HG03025 (cell line): ENCODE data around the gene SLC39A11.

Source experiments
- ATAC-seq: cut with Tn5 transposase; IDR thresholded peaks from one replicate; pipeline ENCODE4 v1.9.1; 2021; ENCODE audit warnings: mild to moderate bottlenecking, moderate library complexity; ENCODE audit not compliant: unreplicated experiment, low FRiP score

SLC39A11 gene

DNA sequence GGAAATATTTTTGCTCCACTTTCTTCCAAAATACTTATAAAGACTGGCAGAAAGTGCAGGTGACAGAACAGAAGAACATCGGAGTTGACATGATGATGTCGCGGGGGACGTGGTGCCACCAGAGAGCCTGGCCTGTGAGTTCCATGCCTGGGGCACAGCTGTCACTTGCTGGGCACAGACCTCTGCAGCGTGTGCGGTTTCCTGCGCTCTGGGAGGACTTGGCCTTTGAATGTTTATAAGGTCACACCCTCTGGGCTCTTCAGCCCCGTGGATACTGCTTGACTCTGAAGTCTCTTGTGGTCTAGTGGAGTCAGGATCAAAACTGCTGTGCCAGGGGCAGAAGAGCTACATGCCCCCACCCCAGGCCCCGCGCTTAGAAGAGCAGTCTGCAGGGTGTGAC is 357.9 kb downstream of the SLC39A11 start:
- no peak for ATAC-seq

DNA sequence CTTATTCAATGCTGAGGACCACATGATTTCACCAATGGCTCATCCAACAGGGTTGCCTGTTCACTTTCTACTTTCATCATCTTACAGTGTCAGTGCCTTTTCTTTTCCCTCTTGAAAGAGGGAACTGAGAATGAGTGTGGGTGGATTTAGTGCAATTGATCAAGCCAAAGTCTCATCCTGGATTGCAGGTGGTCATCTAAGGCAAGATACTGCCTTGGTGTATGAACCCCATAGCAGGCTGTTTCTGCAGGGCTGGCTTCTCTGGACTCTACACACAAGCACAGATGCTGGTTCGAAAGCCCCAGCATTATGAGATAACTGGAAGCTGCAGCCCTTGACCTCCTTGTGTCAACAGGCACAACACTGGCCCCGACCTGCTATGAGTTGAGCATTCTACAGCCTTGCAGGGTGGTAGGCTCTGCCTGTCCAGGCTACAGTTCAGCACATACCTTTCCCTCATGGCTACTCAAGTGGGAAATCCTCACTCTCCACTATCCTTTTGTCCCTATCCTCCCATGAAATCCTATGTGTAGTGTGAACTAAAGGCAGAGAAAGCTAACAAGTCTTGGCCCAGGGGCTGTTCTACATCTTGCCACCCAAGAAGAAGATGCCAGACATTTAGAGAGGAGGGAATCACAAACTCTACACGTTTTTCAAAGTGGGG is 358.7 kb downstream of the SLC39A11 start:
- no peak for ATAC-seq

DNA sequence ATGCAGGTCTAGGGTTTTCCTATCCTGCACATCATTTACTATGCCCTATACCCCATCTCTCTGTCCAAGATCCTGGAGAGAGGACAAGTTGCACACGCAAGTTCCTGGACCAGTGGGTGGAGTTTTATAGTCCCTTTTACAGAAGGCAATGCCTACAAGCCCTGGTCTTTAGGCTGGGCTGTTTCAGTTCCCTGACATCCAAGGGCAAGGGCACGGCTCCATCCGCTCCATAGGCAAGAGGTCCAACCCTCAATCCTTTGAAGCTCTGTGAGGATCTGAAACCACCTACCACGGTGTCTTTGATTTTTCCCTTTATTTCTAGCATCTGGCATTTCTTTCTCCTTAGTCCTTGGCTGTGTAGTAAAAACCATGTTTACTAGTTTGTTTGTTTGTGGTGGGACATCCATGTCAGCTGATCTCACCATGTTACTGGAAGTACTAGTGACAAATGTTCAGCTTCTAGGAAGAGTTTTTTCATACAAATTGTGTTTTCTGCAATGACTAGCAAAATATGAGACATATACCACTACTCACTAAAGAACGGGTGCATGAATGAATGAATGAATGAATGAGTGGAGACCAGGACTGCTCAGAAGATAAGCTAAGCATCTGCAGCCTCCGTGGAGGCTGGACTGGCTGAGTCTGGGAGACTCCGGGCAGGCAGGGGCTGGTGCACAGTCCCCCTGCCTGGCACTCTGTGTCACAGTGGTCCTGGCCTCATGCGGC is 359.4 kb downstream of the SLC39A11 start:
- ATAC-seq: no peak

DNA sequence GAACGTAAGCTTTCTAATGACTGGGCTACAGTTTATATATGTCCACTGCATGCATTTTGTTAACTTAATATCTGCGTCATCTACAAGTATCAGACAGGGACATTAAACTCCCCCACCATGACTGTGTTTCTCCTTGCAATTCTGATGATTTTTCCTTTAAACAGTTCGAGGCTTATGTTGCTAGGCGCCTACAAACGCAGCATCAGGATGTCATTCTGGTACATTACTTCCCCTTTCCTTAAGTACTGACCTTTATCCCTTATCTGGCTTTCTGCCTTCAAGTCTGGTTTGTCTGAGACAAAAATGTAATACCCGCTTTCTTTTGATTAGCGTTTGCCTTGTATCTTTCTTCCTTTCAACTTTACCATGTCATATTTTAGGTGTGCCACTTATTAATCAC is 362.4 kb downstream of the SLC39A11 start:
- ATAC-seq: no peak

DNA sequence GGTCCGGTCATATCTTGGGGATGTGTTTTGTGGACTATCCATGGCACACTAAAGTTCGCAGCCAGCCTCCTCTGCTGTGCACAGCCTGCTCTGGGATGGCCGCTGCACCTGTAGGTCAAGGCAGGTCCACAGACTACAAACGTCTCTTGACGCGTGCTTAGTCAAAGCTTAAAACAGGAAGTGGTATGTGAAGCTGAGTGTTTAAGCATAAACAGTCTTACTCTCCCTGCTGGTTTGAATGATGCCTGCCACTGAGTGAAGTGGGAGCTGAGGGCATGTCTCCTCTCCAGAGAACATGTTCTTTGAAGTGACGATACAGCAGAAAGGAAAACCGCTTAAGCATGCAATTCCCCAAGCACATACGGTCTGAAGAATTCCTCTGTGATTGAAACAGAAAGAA is 365.6 kb downstream of the SLC39A11 start:
- ATAC-seq: peak; percentile 86

DNA sequence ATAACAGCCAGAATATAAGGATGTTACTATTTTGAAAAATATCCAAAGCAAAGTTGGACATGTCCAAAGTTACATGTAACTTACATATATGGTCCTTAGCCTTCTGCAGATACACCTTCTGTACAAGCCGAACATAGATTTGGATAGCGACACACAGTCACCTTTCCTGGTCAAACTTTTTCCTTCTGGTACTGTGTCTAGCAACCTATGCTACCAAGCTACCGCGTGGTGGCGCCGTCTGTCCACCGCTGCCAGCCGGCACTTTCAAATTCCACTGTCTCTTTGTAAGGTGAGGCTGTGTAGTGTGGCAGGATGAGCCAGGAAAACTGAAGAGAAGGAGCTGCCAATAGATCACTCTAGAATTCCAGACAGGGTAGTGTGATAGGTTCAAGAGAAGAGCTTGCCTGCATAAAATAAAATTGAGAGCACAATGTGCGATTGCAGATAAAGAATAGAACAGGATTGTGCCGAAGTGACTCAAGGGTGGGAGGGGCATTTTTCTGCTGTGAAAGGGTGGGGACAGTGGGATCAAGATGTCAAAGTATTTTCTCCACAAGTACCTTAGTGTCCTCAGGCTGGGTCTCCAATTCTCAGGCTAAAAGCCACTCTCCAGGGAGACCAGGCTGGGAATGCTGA is 366.9 kb downstream of the SLC39A11 start:
- ATAC-seq: no peak

DNA sequence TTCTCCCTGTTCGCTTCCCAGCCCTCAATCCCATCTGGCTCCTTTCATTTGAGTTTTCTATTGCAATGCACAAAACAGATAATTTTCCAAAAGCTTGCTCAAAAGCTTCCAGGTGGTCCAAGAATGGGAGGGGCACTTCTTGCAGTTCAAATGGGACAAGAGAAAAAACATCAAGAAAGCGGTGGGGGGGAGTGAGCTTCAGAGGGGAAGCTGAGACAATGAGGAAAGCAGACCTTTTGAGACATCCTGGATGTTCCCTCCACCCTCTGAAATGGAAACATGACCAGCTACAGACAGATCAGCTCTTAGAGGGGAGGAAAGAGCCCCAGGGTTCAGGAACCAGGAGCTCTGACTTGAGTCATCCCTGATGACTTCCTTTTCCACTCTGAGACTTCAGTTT is 368.2 kb downstream of the SLC39A11 start:
- no peak for ATAC-seq

DNA sequence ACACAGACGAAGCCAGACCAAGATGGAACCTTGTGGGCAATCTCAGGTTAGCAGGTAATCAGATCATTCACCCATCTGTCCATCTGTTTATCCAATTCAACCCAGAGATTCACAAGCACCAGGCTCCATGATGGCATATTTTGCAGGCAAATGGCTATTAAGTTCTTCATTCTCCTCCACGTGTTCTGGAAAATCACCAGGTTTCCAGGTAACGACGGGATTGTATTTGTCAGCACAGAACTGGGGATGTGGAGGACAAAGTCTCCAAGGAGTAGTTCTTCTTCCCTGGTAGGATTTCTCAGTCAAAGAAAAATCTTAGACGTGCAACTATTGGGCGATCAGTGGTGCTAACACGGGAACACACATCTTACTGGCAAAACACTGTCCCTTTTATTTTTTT is 368.8 kb downstream of the SLC39A11 start:
- ATAC-seq: no peak

DNA sequence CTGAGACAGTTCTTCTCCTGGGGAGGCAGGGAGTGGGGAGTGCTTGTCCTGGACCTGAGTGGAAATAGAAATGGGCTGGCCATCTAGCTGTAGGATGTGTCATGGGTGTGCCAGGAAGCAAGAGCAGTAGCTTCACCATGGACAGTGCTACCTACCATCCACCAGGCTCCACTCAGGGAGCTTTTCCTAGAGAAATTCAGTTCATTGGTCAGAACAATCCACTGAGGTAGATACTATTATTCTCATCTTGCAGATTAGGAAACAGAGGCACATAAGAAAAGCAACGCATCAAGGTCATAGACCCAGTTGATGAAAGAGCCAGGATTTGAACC is 372.0 kb downstream of the SLC39A11 start:
- ATAC-seq: no peak

DNA sequence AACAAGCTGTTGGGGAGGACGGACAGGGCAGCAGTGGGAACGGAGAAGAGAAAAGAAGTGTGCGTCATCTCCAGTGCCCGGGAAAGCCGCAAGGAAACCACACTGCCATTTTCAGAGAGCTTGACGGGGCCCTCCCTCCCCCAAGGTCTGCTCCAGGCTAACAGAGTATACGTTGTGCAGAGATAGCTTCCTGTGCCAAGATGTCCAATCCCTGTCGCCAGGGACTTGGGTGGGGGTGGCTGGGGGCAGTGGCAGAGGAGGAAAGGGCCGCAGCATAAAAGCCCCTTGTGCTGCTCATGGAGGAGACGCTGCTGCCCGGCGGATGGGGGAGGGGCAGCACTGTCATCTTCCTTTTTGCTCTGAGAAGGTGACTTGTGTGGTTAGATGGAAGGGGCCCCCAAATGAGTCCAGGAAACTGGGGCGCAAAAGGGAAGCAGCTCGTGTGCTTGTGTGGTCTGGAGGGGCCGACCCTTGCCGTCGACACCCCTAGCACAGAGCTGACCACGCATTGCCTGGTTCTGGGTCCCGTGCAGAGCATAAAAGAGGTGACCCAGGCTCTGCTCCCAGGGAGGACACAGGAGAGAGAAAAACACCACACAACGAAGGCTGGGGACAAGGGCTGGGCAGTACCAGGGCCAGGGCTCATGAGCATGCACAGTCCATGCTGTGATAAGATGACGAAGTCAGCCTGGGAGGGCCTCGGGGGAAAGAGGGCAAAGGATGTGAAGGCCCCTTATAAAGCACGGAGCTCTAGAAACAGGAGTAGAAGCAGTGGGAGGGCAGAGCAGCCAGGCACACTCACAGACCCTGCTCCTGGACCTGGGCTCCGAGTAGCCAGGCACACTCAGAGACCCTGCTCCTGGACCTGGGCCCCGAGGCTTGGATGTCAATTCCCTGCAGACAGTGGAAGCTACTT is 372.7 kb downstream of the SLC39A11 start:
- no peak for ATAC-seq

DNA sequence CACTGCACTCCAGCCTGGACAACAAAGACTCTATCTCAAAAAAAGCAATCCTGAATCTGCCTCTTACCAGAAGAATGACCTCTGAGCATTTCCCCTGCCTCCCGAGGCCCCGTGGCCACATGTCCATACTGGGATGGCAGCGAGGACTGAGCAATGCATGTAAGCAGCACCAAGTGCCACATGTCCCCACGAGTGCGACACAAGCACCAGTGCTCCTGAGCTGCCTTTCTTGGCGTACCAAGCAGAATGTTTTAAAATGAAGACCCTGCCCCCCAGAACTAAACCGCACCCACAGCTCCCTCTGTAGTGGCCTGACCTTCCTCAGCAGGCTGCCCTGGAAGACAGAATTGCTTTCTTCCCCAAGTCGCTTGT is 373.3 kb downstream of the SLC39A11 start:
- ATAC-seq: no peak

DNA sequence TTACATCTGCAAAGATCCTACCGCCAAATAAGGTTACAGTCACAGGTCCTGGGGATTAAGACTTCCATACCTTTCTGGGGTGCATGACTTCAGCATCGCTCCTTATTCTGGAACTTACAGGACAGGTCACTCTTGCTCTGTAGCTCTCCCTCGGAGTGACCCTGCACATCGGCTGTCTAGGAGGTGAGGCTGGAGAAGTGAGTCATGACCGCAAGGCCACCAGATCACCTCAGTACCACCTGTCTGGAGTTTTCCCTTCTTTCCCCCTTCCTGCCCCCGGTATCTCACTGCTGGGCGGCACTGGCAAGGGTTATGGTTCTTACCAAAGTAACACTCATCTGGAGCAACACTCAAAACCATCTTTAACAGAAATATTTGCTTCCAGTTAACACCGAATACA is 374.8 kb downstream of the SLC39A11 start:
- no peak for ATAC-seq

DNA sequence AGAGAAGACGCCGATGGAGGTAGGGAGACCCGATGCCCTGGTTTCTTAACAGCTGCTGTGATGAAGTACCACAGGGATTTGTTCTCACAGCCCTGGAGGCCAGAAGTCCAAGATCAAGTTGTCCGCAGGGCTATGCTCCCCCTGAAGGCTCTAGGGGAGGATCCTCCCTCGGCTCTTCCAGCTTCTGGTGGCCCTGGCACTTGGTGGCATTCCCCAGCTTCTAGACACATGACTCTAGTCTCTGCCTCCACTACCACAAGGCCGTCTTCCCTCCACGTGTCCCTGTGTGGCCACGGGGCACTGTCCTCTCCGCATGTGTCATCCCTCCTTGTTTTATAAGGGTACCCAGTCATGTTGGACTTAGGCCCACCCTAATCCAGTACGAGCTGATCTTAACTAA is 375.2 kb downstream of the SLC39A11 start:
- no peak for ATAC-seq

DNA sequence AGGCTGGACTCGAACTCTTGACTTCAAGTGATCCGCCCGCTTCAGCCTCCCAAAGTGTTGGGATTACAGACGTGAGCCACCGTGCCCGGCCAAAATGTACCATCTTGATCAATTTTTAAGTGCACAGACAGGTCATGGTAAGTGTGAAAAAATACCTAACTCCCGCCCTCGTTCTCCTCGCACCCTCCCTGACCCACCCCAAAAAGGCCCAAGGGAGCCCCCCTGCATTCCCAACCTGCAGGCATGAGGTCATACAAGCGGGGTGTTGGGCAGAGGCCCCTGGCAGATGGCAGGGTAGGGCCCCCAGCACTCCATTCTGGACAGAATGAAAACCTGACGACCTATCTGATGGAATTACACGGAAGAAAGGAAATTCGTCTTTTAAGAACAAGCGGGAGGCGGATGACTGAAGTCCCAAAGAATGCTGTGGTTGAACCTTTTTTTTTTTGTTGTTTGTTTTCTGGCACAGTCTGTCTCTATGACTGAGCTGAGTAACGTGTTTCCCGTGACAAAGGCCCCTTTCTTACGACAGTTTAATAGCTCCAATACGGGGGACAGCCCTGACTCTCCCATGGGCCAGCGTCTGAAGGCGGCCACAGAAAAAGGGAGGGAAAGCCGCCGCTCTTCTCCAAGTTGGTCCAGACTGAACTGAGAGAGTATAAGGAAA is 376.4 kb downstream of the SLC39A11 start:
- no peak for ATAC-seq

DNA sequence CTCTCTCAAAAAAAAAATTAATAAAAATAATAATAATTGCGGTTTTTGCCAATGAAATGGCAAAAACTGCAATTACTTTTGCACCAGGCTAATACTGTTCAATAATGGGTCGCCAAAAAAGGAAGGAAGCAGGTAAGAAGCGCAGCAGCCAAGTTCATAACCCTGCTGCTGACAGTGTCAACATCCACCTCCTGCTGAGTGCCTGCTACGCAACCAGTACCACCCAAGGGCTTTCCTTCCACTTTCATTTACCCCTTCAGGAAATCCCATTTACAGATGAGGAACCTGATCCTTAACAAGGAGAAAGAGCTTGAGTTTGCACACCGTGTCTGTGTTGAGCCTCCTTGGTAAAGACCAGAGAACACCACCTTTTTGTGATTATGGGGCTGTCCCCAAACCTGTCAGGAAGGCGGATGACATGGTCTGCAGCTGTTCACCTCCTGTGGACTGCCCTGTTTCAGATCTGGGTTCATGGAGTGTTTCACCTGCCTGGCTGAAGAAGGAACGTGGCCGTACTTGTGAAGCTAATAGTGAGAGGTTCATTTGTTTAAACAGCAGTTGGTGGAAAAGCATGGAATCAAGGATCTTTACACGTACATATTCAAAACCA is 378.0 kb downstream of the SLC39A11 start:
- no peak for ATAC-seq

DNA sequence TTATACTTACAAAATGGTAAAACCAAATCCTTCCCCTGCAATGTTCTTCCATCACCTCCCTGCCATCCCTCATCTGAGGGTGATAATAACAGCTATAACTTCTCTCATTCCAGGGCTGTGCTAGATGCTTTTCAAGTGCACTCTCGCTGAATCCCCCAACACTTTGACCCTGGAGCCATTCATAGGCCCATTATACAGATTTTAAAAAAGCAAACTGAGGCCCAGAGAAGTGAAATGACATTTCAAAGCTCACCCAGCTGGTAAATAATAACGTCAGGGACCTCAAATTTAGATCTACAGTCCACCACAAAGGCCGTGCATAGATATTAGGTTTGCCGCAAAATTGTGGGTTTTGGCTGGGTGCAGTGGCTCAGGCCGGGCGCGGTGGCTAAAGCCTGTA is 378.8 kb downstream of the SLC39A11 start:
- ATAC-seq: no peak

DNA sequence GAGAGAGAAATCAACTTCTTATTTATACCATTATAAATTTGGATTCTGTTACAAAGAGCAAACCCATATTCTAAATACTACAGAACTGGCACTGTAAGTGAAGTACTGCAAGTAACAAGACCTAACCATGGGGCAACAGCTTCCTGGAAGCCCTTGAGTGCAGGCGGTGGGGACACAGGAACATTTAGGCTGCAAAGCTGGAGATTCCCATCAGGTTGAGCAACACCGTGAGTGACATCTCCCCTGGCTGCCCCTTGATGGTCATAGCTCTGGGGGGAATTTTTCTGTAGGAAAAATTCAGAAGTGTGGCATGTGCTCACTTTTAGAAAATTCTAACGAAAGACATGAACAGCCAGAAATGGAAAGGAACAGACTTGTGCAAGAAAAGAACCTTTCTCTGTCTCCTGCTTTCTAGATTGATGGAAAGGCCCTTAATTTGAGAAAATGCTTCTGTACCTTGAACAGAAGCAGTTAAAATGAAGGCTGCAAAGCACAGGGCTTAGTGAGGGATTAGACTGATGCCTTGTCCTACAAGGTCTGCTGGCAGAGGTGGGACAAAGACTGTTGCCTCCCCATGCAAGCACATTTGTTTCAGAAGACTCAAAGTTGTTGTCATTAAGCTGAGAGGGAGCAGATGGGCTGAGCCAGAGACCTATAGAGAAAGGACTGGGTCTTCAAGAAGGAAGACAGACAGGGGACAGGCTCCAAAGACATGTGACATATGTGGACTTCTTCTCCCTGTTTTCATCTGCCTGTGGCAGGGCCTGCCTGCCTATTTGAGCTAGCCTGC is 380.8 kb downstream of the SLC39A11 start:
- ATAC-seq: no peak

DNA sequence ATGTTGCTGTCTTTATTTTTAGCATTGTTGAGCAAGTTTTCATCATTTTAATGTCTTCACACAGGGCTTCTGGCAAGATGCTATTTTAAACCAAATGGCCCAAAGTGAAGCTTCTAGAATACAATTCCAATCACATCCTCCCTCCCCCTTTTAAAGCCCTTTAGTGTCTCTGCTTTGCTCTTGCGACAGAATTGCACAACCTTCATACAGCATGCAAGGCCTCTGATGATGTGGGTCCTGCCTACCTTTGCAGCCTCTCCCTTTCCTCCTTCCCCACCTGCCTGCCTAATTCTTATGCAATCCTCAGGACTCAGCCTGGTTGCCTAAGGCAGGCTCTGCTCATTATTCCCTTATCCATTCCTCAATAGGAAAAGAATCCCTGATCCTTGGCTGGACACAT is 381.7 kb downstream of the SLC39A11 start:
- no peak for ATAC-seq

DNA sequence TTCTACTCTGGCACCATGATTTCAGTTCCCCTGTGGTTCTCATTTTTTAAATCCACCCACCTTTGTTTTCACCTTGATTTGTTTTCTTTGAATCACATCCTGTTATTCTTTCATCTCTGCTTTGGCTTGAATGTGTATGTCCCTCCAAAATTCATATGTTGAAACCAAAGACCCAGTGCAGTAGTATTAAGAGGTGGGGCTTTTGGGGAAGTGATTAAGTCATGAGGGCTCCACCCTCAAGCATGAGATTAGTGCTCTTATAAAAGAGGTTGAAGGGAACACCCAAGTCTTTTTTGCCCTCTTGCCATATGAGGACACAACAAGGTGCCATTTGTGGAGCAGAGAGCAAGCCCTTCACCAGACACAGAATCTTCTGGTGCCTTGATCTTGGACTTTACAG is 382.3 kb downstream of the SLC39A11 start:
- ATAC-seq: no peak
